ENCODE data around the gene THSD7A.

THSD7A gene

GRCh38 chr7:11343818-11344413 is 488.1 kb downstream of the THSD7A start:
- ChIA-PET POLR2A (no interaction called here), CTCF (interaction anchor here (0.8 to 1.4 kb wide), 5 partner anchors 9 to 460 kb away, joined by 3 to 4 read pairs (median 3); no protein-coding TSS in a partner anchor)
- H3K4me3 ChIP-seq (ENCODE audit: control insufficient read depth in 1 of 7, extremely low read depth in 1 of 7, insufficient read depth in 4 of 7, low read depth in 2 of 7, low read length in 6 of 7), result peak overlapping the region in 1 of 7 experiments; percentile 29
- H3K27ac ChIP-seq (ENCODE audit: insufficient read depth in 1 of 2, low read depth in 1 of 2, low read length in 2 of 2, poor library complexity in 1 of 2, severe bottlenecking in 2 of 2), result no peak overlapping the region
- no peaks in the 10 kb centered on the region for H3K9me3 ChIP-seq (ENCODE audit: control extremely low read depth in 1 of 5, control insufficient read depth in 4 of 5, insufficient read depth in 2 of 5, low read depth in 1 of 5, low read length in 4 of 5)
- H3K27me3 ChIP-seq (replicated peaks in 2 of 5; ENCODE audit: control insufficient read depth in 4 of 5, insufficient read depth in 5 of 5, low read length in 4 of 5), result no peaks in the 10 kb centered on the region
- DNase-seq, result peak; percentile 38 to 61 (median 46)
- H3K4me1 ChIP-seq (ENCODE audit: control extremely low read depth in 1 of 4, control insufficient read depth in 4 of 4, insufficient read depth in 4 of 4, low read length in 3 of 4), result peaks cover 0 to 7% (median 2%) of the 10 kb centered on the region in 4 experiments
- no peaks in the 10 kb centered on the region for H3K36me3 ChIP-seq (ENCODE audit: control insufficient read depth in 4 of 4, insufficient read depth in 4 of 4, low read length in 3 of 4)
- 1% methylated on average over 7 of the region's 10 CpGs for WGBS (ENCODE audit: insufficient coverage)

GRCh38 chr7:11343136-11343535 is 488.9 kb downstream of the THSD7A start:
- H3K4me1 ChIP-seq (ENCODE audit: control extremely low read depth in 1 of 4, control insufficient read depth in 4 of 4, insufficient read depth in 4 of 4, low read length in 3 of 4), result peaks cover 0 to 7% (median 2%) of the 10 kb centered on the region in 4 experiments
- H3K36me3 ChIP-seq (ENCODE audit: control insufficient read depth in 4 of 4, insufficient read depth in 4 of 4, low read length in 3 of 4), result no peaks in the 10 kb centered on the region
- H3K27me3 ChIP-seq (replicated peaks in 2 of 5; ENCODE audit: control insufficient read depth in 4 of 5, insufficient read depth in 5 of 5, low read length in 4 of 5), result no peaks in the 10 kb centered on the region
- H3K27ac ChIP-seq (ENCODE audit: insufficient read depth in 1 of 2, low read depth in 1 of 2, low read length in 2 of 2, poor library complexity in 1 of 2, severe bottlenecking in 2 of 2), result no peak overlapping the region
- H3K4me3 ChIP-seq (ENCODE audit: control insufficient read depth in 1 of 7, extremely low read depth in 1 of 7, insufficient read depth in 4 of 7, low read depth in 2 of 7, low read length in 6 of 7), result no peak overlapping the region
- no peak for DNase-seq
- no peaks in the 10 kb centered on the region for H3K9me3 ChIP-seq (ENCODE audit: control extremely low read depth in 1 of 5, control insufficient read depth in 4 of 5, insufficient read depth in 2 of 5, low read depth in 1 of 5, low read length in 4 of 5)
- ChIA-PET CTCF (interaction anchor here (0.8 to 1.4 kb wide), 5 partner anchors 10 to 460 kb away, joined by 3 to 4 read pairs (median 3); no protein-coding TSS in a partner anchor), POLR2A (no interaction called here)

GRCh38 chr7:11341285-11341944 is 490.6 kb downstream of the THSD7A start:
- DNase-seq, result peak; percentile 7 to 22 (median 20)
- 31% methylated on average over 3 of the region's 4 CpGs for WGBS (ENCODE audit: insufficient coverage)
- Histone ChIP-seq H3K9me3 (ENCODE audit: control extremely low read depth in 1 of 5, control insufficient read depth in 4 of 5, insufficient read depth in 2 of 5, low read depth in 1 of 5, low read length in 4 of 5) (no peaks in the 10 kb centered on the region), H3K27ac (ENCODE audit: insufficient read depth in 1 of 2, low read depth in 1 of 2, low read length in 2 of 2, poor library complexity in 1 of 2, severe bottlenecking in 2 of 2) (no peak overlapping the region), H3K4me3 (ENCODE audit: control insufficient read depth in 1 of 7, extremely low read depth in 1 of 7, insufficient read depth in 4 of 7, low read depth in 2 of 7, low read length in 6 of 7) (peak overlapping the region in 1 of 7 experiments; percentile 35), H3K36me3 (ENCODE audit: control insufficient read depth in 4 of 4, insufficient read depth in 4 of 4, low read length in 3 of 4) (no peaks in the 10 kb centered on the region), H3K27me3 (replicated peaks in 2 of 5; ENCODE audit: control insufficient read depth in 4 of 5, insufficient read depth in 5 of 5, low read length in 4 of 5) (no peaks in the 10 kb centered on the region), H3K4me1 (ENCODE audit: control extremely low read depth in 1 of 4, control insufficient read depth in 4 of 4, insufficient read depth in 4 of 4, low read length in 3 of 4) (peaks cover 0 to 4% (median 0%) of the 10 kb centered on the region in 4 experiments)
- ChIA-PET POLR2A (interaction anchor here (0.6 kb wide), 1 partner anchor 35 kb away, joined by 3 read pairs; no protein-coding TSS in a partner anchor), CTCF (interaction anchor here (1.1 to 1.5 kb wide), 2 partner anchors 12 to 929 kb away, joined by 3 to 4 read pairs; no protein-coding TSS in a partner anchor)

GRCh38 chr7:11336432-11336831 is 495.6 kb downstream of the THSD7A start:
- no peak for DNase-seq
- no peaks in the 10 kb centered on the region for H3K9me3 ChIP-seq (ENCODE audit: control extremely low read depth in 1 of 5, control insufficient read depth in 4 of 5, insufficient read depth in 2 of 5, low read depth in 1 of 5, low read length in 4 of 5)
- H3K27ac ChIP-seq (ENCODE audit: insufficient read depth in 1 of 2, low read depth in 1 of 2, low read length in 2 of 2, poor library complexity in 1 of 2, severe bottlenecking in 2 of 2), result no peak overlapping the region
- H3K36me3 ChIP-seq (ENCODE audit: control insufficient read depth in 4 of 4, insufficient read depth in 4 of 4, low read length in 3 of 4), result no peaks in the 10 kb centered on the region
- no peaks in the 10 kb centered on the region for H3K4me1 ChIP-seq (ENCODE audit: control extremely low read depth in 1 of 4, control insufficient read depth in 4 of 4, insufficient read depth in 4 of 4, low read length in 3 of 4)
- CTCF ChIA-PET, result no interaction called here
- H3K27me3 ChIP-seq (replicated peaks in 2 of 5; ENCODE audit: control insufficient read depth in 4 of 5, insufficient read depth in 5 of 5, low read length in 4 of 5), result no peaks in the 10 kb centered on the region
- WGBS (ENCODE audit: insufficient coverage), result no CpG with 5 or more reads among the region's 2 CpGs
- H3K4me3 ChIP-seq (ENCODE audit: control insufficient read depth in 1 of 7, extremely low read depth in 1 of 7, insufficient read depth in 4 of 7, low read depth in 2 of 7, low read length in 6 of 7), result no peak overlapping the region
- POLR2A ChIA-PET, result no interaction called here

GRCh38 chr7:11335947-11336346 is 496.1 kb downstream of the THSD7A start:
- no peaks in the 10 kb centered on the region for H3K27me3 ChIP-seq (replicated peaks in 2 of 5; ENCODE audit: control insufficient read depth in 4 of 5, insufficient read depth in 5 of 5, low read length in 4 of 5)
- no peaks in the 10 kb centered on the region for H3K36me3 ChIP-seq (ENCODE audit: control insufficient read depth in 4 of 4, insufficient read depth in 4 of 4, low read length in 3 of 4)
- ChIA-PET POLR2A (no interaction called here), CTCF (no interaction called here)
- H3K4me1 ChIP-seq (ENCODE audit: control extremely low read depth in 1 of 4, control insufficient read depth in 4 of 4, insufficient read depth in 4 of 4, low read length in 3 of 4), result no peaks in the 10 kb centered on the region
- no peak overlapping the region for H3K27ac ChIP-seq (ENCODE audit: insufficient read depth in 1 of 2, low read depth in 1 of 2, low read length in 2 of 2, poor library complexity in 1 of 2, severe bottlenecking in 2 of 2)
- 100% methylated on average over 3 of the region's 4 CpGs for whole genome bisulfite sequencing (ENCODE audit: insufficient coverage)
- H3K9me3 ChIP-seq (ENCODE audit: control extremely low read depth in 1 of 5, control insufficient read depth in 4 of 5, insufficient read depth in 2 of 5, low read depth in 1 of 5, low read length in 4 of 5), result no peaks in the 10 kb centered on the region
- DNase-seq, result no peak
- H3K4me3 ChIP-seq (ENCODE audit: control insufficient read depth in 1 of 7, extremely low read depth in 1 of 7, insufficient read depth in 4 of 7, low read depth in 2 of 7, low read length in 6 of 7), result no peak overlapping the region

GRCh38 chr7:11332865-11333228 is 499.2 kb downstream of the THSD7A start:
- Histone ChIP-seq H3K4me3 (ENCODE audit: control insufficient read depth in 1 of 7, extremely low read depth in 1 of 7, insufficient read depth in 4 of 7, low read depth in 2 of 7, low read length in 6 of 7) (no peak overlapping the region), H3K27me3 (replicated peaks in 2 of 5; ENCODE audit: control insufficient read depth in 4 of 5, insufficient read depth in 5 of 5, low read length in 4 of 5) (no peaks in the 10 kb centered on the region), H3K4me1 (ENCODE audit: control extremely low read depth in 1 of 4, control insufficient read depth in 4 of 4, insufficient read depth in 4 of 4, low read length in 3 of 4) (no peaks in the 10 kb centered on the region), H3K9me3 (ENCODE audit: control extremely low read depth in 1 of 5, control insufficient read depth in 4 of 5, insufficient read depth in 2 of 5, low read depth in 1 of 5, low read length in 4 of 5) (no peaks in the 10 kb centered on the region), H3K36me3 (ENCODE audit: control insufficient read depth in 4 of 4, insufficient read depth in 4 of 4, low read length in 3 of 4) (no peaks in the 10 kb centered on the region), H3K27ac (ENCODE audit: insufficient read depth in 1 of 2, low read depth in 1 of 2, low read length in 2 of 2, poor library complexity in 1 of 2, severe bottlenecking in 2 of 2) (no peak overlapping the region)
- DNase-seq, result no peak
- ChIA-PET POLR2A (no interaction called here), CTCF (no interaction called here)
- WGBS (ENCODE audit: insufficient coverage), result 100% methylated on average over 2 of the region's 2 CpGs

GRCh38 chr7:11332186-11332864 is 499.7 kb downstream of the THSD7A start:
- H3K9me3 ChIP-seq (ENCODE audit: control extremely low read depth in 1 of 5, control insufficient read depth in 4 of 5, insufficient read depth in 2 of 5, low read depth in 1 of 5, low read length in 4 of 5), result no peaks in the 10 kb centered on the region
- no CpG with 5 or more reads among the region's 4 CpGs for WGBS (ENCODE audit: insufficient coverage)
- no peaks in the 10 kb centered on the region for H3K27me3 ChIP-seq (replicated peaks in 2 of 5; ENCODE audit: control insufficient read depth in 4 of 5, insufficient read depth in 5 of 5, low read length in 4 of 5)
- no peak overlapping the region for H3K27ac ChIP-seq (ENCODE audit: insufficient read depth in 1 of 2, low read depth in 1 of 2, low read length in 2 of 2, poor library complexity in 1 of 2, severe bottlenecking in 2 of 2)
- ChIA-PET POLR2A (no interaction called here), CTCF (interaction anchor here (1.0 kb wide), 1 partner anchor 11 kb away, joined by 3 read pairs; no protein-coding TSS in a partner anchor)
- no peak overlapping the region for H3K4me3 ChIP-seq (ENCODE audit: control insufficient read depth in 1 of 7, extremely low read depth in 1 of 7, insufficient read depth in 4 of 7, low read depth in 2 of 7, low read length in 6 of 7)
- no peak for DNase-seq
- H3K36me3 ChIP-seq (ENCODE audit: control insufficient read depth in 4 of 4, insufficient read depth in 4 of 4, low read length in 3 of 4), result no peaks in the 10 kb centered on the region
- no peaks in the 10 kb centered on the region for H3K4me1 ChIP-seq (ENCODE audit: control extremely low read depth in 1 of 4, control insufficient read depth in 4 of 4, insufficient read depth in 4 of 4, low read length in 3 of 4)

Measured in common myeloid progenitor, CD34-positive (primary cell).